C4-2B (cell line): ENCODE measurements around the gene PTGER2.

ENCODE experiments used
- H3K27ac ChIP-seq: fragments of 450-650 bp; 2 replicates; pipeline ENCODE4 v1.5.1; 2017
- ZFX ChIP-seq: fragments of 450-650 bp; IDR thresholded peaks from 2 replicates; pipeline ENCODE4 v1.6.1; 2017
- TF ChIP-seq, protein P1 (sequence below): fragments of 450-650 bp; conservative IDR thresholded peaks from 2 replicates; pipeline ENCODE4 v1.5.1; 2017; ENCODE audit warnings: mild to moderate bottlenecking

PTGER2 gene

DNA sequence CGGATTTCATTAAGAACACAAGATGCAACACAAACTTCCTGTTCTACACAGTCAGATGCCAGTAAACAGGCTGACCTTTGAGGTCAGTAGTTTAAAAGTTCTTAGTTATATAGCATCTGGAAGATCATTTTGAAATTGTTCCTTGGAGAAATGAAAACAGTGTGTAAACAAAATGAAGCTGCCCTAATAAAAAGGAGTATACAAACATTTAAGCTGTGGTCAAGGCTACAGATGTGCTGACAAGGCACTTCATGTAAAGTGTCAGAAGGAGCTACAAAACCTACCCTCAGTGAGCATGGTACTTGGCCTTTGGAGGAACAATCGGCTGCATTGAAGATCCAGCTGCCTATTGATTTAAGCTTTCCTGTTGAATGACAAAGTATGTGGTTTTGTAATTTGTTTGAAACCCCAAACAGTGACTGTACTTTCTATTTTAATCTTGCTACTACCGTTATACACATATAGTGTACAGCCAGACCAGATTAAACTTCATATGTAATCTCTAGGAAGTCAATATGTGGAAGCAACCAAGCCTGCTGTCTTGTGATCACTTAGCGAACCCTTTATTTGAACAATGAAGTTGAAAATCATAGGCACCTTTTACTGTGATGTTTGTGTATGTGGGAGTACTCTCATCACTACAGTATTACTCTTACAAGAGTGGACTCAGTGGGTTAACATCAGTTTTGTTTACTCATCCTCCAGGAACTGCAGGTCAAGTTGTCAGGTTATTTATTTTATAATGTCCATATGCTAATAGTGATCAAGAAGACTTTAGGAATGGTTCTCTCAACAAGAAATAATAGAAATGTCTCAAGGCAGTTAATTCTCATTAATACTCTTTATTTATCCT, 13.5 kb downstream of the PTGER2 start:
- H3K27ac ChIP-seq: no peak overlapping the region
- TF ChIP-seq ZFX: no peak
- TF ChIP-seq, protein P1, sequence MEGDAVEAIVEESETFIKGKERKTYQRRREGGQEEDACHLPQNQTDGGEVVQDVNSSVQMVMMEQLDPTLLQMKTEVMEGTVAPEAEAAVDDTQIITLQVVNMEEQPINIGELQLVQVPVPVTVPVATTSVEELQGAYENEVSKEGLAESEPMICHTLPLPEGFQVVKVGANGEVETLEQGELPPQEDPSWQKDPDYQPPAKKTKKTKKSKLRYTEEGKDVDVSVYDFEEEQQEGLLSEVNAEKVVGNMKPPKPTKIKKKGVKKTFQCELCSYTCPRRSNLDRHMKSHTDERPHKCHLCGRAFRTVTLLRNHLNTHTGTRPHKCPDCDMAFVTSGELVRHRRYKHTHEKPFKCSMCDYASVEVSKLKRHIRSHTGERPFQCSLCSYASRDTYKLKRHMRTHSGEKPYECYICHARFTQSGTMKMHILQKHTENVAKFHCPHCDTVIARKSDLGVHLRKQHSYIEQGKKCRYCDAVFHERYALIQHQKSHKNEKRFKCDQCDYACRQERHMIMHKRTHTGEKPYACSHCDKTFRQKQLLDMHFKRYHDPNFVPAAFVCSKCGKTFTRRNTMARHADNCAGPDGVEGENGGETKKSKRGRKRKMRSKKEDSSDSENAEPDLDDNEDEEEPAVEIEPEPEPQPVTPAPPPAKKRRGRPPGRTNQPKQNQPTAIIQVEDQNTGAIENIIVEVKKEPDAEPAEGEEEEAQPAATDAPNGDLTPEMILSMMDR: no peak

GRCh38 chr14:52328276-52328675, 14.2 kb downstream of the PTGER2 start:
- TF ChIP-seq, protein P1: no peak
- no peak for TF ChIP-seq ZFX
- no peak overlapping the region for H3K27ac ChIP-seq

DNA sequence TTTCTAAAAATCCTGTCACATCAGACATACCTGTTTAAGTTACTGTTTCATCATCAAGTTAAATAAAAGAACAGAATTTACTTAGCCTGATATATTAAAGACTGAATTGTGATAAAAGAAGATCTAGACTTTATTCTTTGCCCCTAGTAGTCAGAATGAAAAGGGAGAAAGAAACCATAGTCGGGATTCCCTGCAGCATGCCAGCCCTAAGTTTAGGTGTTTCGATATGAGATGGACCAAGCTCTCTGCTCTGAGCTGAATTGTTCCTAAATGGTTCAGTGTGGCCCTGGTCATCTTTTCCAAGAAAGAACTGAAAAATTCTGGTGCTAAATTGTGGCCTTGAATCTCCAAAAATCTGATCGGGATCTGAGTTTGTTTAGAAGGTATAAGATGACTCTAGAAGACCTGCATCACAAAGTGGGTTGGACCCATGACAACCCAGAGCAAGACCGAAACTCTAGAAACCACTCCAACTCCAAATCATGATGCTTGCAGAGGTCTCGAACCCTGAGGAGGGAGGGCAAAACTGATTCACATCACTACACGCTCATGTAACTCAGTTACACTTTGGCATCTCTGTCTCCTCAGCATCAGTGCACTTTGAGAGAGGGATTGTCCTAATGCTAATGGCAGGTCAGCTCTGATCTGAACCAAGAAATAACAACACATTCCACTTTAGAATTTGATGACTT, 15.7 kb downstream of the PTGER2 start:
- TF ChIP-seq, protein P1: no peak
- no peak for TF ChIP-seq ZFX
- no peak overlapping the region for H3K27ac ChIP-seq

- TF ChIP-seq, protein P1: no peak
- TF ChIP-seq ZFX: no peak
- no peak overlapping the region for H3K27ac ChIP-seq
These were observed 18.2 kb downstream of the PTGER2 start for GRCh38 chr14:52332269-52332668.

- H3K27ac ChIP-seq: no peak overlapping the region
- no peak for TF ChIP-seq ZFX
- TF ChIP-seq, protein P1: no peak
These were observed 19.0 kb downstream of the PTGER2 start for GRCh38 chr14:52333108-52333507.

- no peak for TF ChIP-seq ZFX
- TF ChIP-seq, protein P1: no peak
- no peak overlapping the region for H3K27ac ChIP-seq
These were observed 19.9 kb downstream of the PTGER2 start for GRCh38 chr14:52333823-52334657.
